PC-9 (cell line): ENCODE data around the gene OR10A4. TPM values are rescaled to one million over a fixed set of nuclear protein-coding genes. Genes with fewer than 3 reads are reported as not detected.

Source experiments
- BruUV-seq: library from RNA; stranded (reverse); fragments of 400-500 nt; replicated peaks from 2 replicates; lab custom pipeline; 2021; lab: Mats Ljungman, UMichigan
- CTCF ChIA-PET: fragments of 300-600 bp; sonication (Branson Sonifier 250); formaldehyde crosslinking; loops from one replicate; lab custom pipeline; 2022; ENCODE audit warnings: antibody characterized with exemption; lab: Charles Lee
- POLR2A ChIA-PET: fragments of 300-600 bp; sonication (Branson Sonifier 250); formaldehyde crosslinking; loops from one replicate; lab custom pipeline; 2022; ENCODE audit warnings: antibody characterized with exemption; ENCODE audit not compliant: unreplicated experiment; lab: Charles Lee
- DNase-seq, 2 experiments: peaks; one replicate each; pipeline versions ENCODE4 v3.0.0 to v3.0.0-alpha.2; 2015 to 2022; ENCODE audit warnings: mixed read lengths in 1 of 2
- H2AFZ ChIP-seq: fragments of 200-600 bp; sonication (generic); 2 replicates; pipeline ENCODE4 v1.8.1; 2017; ENCODE audit warnings: antibody characterized with exemption
- H3F3A ChIP-seq: fragments of 200-600 bp; sonication (generic); 2 replicates; pipeline ENCODE4 v1.8.1; 2017; ENCODE audit warnings: antibody characterized with exemption, mild to moderate bottlenecking, low read depth; ENCODE audit not compliant: insufficient read depth
- H3K27ac ChIP-seq: fragments of 200-600 bp; sonication (generic); 2 replicates; pipeline ENCODE4 v1.6.1; 2016; ENCODE audit warnings: mixed run types
- H3K27me3 ChIP-seq: fragments of 200-600 bp; sonication (generic); 2 replicates; pipeline ENCODE4 v1.6.1; 2016; ENCODE audit warnings: low read depth, mixed run types; ENCODE audit not compliant: insufficient read depth
- H3K36me3 ChIP-seq: fragments of 200-600 bp; sonication (generic); 2 replicates; pipeline ENCODE4 v1.6.1; 2016; ENCODE audit warnings: low read depth, mixed run types
- H3K4me1 ChIP-seq: fragments of 200-600 bp; sonication (generic); replicated peaks from 2 replicates; pipeline ENCODE4 v1.6.1; 2016; ENCODE audit warnings: mixed run types; ENCODE audit not compliant: insufficient read depth
- H3K4me2 ChIP-seq: fragments of 200-600 bp; sonication (generic); 2 replicates; pipeline ENCODE4 v1.6.1; 2017; ENCODE audit warnings: mixed run types
- H3K4me3 ChIP-seq: fragments of 200-600 bp; sonication (generic); 2 replicates; pipeline ENCODE4 v1.6.1; 2016; ENCODE audit warnings: mixed run types
- H3K79me2 ChIP-seq: fragments of 200-600 bp; sonication (generic); 2 replicates; pipeline ENCODE4 v1.6.1; 2017; ENCODE audit warnings: low read depth, mixed run types
- H3K9me2 ChIP-seq: fragments of 200-600 bp; sonication (generic); 2 replicates; pipeline ENCODE4 v1.8.1; 2017; ENCODE audit warnings: mild to moderate bottlenecking; ENCODE audit not compliant: insufficient read depth
- H3K9me3 ChIP-seq: fragments of 200-600 bp; sonication (generic); 2 replicates; pipeline ENCODE4 v1.8.1; 2016; ENCODE audit warnings: low read depth; ENCODE audit not compliant: insufficient read depth
- H4K20me1 ChIP-seq: fragments of 200-600 bp; sonication (generic); 2 replicates; pipeline ENCODE4 v1.8.1; 2017; ENCODE audit not compliant: insufficient read depth
- EZH2 ChIP-seq: fragments of 200-600 bp; sonication (generic); IDR thresholded peaks from 2 replicates; pipeline ENCODE4 v1.8.0; 2017; ENCODE audit warnings: antibody characterized with exemption, low read depth
- intact Hi-C: fragments of 100-400 bp; cut with micrococcal nuclease; formaldehyde crosslinking; loops from one replicate; pipeline ENCODE4 v1.10.0; 2022; ENCODE audit not compliant: unreplicated experiment
- total RNA-seq: library from RNA; stranded (reverse); gene quantifications from 2 replicates; pipeline ENCODE4 v1.2.3, GENCODE V29; 2021
- TF ChIP-seq, protein P1 (sequence below): fragments of 200-600 bp; sonication (generic); conservative IDR thresholded peaks from 2 replicates; pipeline ENCODE4 v1.6.1; 2017; ENCODE audit warnings: mixed run types, antibody characterized with exemption, mild to moderate bottlenecking, moderate library complexity

OR10A4 gene
- total RNA-seq, 1 experiment from 2014 or later, result not detected

DNA sequence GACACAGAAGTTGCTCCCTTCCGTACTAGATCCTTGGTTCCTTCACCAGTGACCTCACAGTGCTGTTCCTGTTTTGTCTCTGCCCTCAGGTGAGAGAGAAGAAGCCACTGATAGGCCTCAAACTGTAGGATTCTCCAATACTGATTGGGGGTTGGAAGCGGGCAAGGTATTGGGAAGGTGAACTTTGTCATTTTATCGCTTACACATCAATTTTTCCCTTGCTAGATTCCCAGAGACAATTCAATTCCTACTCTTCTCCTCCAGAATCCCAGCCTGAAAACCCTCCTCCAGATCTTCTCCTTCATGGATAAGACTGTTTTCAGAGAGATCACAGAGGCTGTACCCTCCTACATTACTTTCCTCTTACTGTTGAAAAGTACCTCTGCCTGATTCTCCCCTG, 35.0 kb downstream of the OR10A4 start:
- no peaks in the 10 kb centered on the region for H4K20me1 ChIP-seq

DNA sequence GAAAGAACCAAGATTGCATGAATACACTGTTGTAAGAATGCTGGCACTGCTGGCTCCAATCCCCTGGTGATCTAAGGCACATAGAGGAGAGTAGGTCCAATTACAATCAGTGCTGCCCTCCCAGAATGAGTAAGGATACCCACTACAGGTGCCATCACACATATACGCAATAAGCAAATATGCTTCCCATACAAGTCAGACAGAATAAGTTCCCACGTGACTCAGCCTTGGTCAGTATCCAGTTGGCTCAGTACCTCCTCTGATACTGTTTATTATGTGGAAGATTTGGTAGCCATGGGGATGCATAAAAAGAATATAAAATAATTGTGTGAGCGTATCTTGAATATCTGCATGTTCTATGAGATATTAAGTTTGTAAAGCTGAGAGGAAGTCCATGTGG, 35.5 kb downstream of the OR10A4 start:
- H3K27ac ChIP-seq, result no peak overlapping the region
- H3K9me3 ChIP-seq, result no peaks in the 10 kb centered on the region
- CTCF ChIA-PET, result no interaction called here
- DNase-seq, result peak in 1 of 2 experiments; percentile 36
- no TSS peak for BruUV-seq
- no peaks in the 10 kb centered on the region for H3K27me3 ChIP-seq
- H3K79me2 ChIP-seq, result no peaks in the 10 kb centered on the region
- H2AFZ ChIP-seq, result no peak overlapping the region
- H3K4me3 ChIP-seq, result no peak overlapping the region
- no peaks in the 10 kb centered on the region for H4K20me1 ChIP-seq
- intact Hi-C loops, result no loop called here
- POLR2A ChIA-PET, result no interaction called here
- no peaks in the 10 kb centered on the region for H3K9me2 ChIP-seq
- H3K4me2 ChIP-seq, result no peak overlapping the region
- TF ChIP-seq EZH2, result no peak
- TF ChIP-seq, protein P1, sequence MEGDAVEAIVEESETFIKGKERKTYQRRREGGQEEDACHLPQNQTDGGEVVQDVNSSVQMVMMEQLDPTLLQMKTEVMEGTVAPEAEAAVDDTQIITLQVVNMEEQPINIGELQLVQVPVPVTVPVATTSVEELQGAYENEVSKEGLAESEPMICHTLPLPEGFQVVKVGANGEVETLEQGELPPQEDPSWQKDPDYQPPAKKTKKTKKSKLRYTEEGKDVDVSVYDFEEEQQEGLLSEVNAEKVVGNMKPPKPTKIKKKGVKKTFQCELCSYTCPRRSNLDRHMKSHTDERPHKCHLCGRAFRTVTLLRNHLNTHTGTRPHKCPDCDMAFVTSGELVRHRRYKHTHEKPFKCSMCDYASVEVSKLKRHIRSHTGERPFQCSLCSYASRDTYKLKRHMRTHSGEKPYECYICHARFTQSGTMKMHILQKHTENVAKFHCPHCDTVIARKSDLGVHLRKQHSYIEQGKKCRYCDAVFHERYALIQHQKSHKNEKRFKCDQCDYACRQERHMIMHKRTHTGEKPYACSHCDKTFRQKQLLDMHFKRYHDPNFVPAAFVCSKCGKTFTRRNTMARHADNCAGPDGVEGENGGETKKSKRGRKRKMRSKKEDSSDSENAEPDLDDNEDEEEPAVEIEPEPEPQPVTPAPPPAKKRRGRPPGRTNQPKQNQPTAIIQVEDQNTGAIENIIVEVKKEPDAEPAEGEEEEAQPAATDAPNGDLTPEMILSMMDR, result no peak
- no peaks in the 10 kb centered on the region for H3K36me3 ChIP-seq
- H3K4me1 ChIP-seq, result no peaks in the 10 kb centered on the region
- no peaks in the 10 kb centered on the region for H3F3A ChIP-seq

More for the DNA sequence above, 35.0 kb downstream of the OR10A4 start:
- no peaks in the 10 kb centered on the region for H3K9me3 ChIP-seq
- TF ChIP-seq, protein P1, result no peak
- no peak for TF ChIP-seq EZH2
- H3K27ac ChIP-seq, result no peak overlapping the region
- no peaks in the 10 kb centered on the region for H3K9me2 ChIP-seq
- ChIA-PET POLR2A (no interaction called here), CTCF (no interaction called here)
- no peaks in the 10 kb centered on the region for H3K79me2 ChIP-seq
- H3K4me3 ChIP-seq, result no peak overlapping the region
- H3K36me3 ChIP-seq, result no peaks in the 10 kb centered on the region
- BruUV-seq, result no TSS peak
- H3K4me1 ChIP-seq, result no peaks in the 10 kb centered on the region
- intact Hi-C loops, result no loop called here
- DNase-seq, result no peak
- no peaks in the 10 kb centered on the region for H3F3A ChIP-seq
- no peaks in the 10 kb centered on the region for H3K27me3 ChIP-seq
- H2AFZ ChIP-seq, result no peak overlapping the region
- H3K4me2 ChIP-seq, result no peak overlapping the region

DNA sequence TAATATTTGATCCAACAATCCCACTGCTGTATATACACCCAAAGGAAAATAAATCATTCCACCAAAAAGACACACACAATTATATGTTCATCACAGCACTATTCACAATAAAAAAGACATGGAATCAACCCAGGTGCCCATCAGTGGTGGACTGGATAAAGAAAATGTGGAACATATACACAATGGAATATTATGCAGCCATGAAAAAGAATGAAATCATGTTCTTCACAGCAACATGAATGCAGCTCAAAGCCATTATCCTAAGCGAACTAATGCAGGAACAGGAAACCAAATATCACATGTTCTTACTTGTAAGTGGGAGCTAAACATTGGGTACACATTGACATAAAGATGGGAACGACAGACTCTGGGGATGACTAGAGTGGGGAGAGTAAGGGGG, 43.3 kb downstream of the OR10A4 start:
- no peaks in the 10 kb centered on the region for H3K79me2 ChIP-seq
- H3K27ac ChIP-seq, result no peak overlapping the region
- H3K4me1 ChIP-seq, result no peaks in the 10 kb centered on the region
- ChIA-PET CTCF (no interaction called here), POLR2A (no interaction called here)
- TF ChIP-seq, protein P1, result no peak
- TF ChIP-seq EZH2, result no peak
- H4K20me1 ChIP-seq, result no peaks in the 10 kb centered on the region
- intact Hi-C loops, result no loop called here
- DNase-seq, result no peak
- no peaks in the 10 kb centered on the region for H3K9me2 ChIP-seq
- H3F3A ChIP-seq, result no peaks in the 10 kb centered on the region
- no peak overlapping the region for H2AFZ ChIP-seq
- H3K36me3 ChIP-seq, result no peaks in the 10 kb centered on the region
- H3K4me2 ChIP-seq, result no peak overlapping the region
- H3K9me3 ChIP-seq, result no peaks in the 10 kb centered on the region
- H3K4me3 ChIP-seq, result no peak overlapping the region
- no TSS peak for BruUV-seq
- H3K27me3 ChIP-seq, result no peaks in the 10 kb centered on the region
